NCI-H1417 (cell line): ENCODE results near the gene CTDSPL.
"Not testable (repeated sequence)": the region's sequence is repeated elsewhere in the genome, so short reads cannot be mapped to it uniquely, and the experiment has no call there.

Source experiments
- DNase-seq, 3 experiments: peaks; one replicate each; lab custom pipeline; 2025; lab: John Stamatoyannopoulos, UW

Gene CTDSPL

GRCh38 chr3:37968199-37968598 is 106.5 kb downstream of the CTDSPL start:
- DNase-seq: no peak

DNA sequence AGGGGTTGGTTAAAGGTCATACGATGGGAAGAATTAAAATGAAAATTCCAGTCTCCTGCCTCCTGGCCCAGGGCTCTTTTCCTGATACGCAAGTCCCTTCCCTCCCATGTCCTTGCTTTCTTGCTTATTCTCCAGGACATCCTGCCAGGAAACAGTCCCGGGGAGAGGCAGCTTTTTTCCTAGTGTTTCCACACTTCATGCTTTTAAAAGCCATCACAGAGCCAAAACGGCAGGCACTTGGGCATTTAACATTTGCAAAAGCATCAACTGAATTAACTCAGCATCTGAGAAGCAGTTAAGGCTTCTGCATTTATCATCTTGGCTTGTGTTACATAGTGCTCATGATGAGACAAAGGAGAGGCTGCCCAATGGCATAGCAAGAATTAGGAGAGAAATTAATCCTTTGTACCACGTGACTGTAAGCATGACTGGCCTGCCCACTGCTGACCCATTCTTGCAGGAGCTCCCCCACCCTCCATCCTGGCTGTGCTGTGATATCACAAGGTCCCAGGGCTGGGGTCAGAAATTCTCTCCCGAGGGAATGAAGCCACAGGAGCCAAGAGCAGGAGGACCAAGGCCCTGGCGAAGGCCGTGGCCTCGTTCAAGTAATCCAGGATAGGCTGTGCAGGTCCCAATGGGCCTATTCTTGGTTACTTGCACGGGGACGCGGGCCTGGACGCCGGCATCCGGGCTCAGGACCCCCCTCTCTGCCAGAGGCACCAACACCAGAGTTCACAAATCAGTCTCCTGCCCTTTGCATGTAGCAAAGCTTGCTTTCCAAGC is 107.3 kb downstream of the CTDSPL start:
- no peak for DNase-seq

DNA sequence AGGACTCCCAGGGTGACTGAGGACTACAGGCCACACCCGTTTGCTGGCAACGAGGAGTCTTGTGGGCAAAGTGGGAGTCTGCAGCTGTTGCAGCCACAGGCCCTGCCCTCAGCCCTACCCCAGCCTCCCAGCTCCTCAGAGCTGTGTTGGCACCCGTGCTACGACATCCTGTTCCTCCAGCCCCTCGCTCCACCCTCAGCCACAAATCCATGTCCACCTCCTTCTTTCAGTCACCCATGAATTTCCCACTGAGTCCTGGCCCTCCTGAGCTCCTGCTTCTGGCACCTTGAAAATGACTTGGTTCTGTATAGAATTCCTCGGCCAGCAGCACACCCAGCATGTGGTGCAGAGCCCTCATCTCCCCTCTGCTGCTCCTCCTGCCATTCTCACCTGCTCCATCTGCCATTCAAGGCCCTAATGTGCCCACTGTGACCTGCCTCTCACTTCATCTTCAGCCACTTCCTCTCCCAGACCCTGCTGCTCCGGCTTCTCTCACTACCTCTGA is 108.0 kb downstream of the CTDSPL start:
- DNase-seq: no peak

DNA sequence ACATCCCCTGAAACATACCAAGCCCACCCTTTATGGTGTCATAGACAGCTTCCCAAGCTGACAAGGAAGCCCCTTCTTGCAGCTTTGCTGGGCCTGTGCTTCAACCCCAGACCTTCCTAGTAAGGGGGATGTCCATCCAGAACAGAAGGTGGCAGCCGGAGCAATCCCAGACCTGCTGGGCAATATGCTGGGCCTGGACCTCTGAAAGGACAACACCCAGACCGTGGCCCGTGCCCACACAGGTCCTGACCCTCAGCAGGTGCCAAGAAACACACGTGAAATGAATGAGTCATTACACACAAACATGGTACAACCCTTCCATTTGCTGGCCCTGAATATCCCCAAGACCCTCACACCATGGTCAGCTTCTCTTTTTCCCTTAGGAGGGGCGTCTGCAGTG is 109.1 kb downstream of the CTDSPL start:
- no peak for DNase-seq

GRCh38 chr3:37971467-37971866 is 109.8 kb downstream of the CTDSPL start:
- DNase-seq: no peak

DNA sequence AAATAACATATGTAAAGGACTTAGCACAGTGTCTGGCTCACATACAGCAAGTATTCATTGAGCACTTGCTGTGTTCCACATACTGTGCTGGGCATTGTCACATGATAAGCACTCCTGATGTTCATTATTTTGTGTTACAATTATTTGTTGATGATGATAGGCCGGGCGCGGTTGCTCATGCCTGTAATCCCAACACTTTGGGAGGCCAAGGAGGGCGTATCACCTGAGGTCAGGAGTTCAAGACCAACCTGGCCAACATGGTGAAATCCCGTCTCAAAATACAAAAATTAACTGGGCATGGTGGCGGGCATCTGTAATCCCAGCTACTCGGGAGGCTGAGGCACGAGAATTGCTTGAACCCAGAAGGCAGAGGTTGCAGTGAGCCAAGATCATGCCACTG is 110.4 kb downstream of the CTDSPL start:
- not testable (repeated sequence) for DNase-seq

- no peak for DNase-seq
Observed at GRCh38 chr3:37973246-37974054, 111.8 kb downstream of the CTDSPL start.

DNA sequence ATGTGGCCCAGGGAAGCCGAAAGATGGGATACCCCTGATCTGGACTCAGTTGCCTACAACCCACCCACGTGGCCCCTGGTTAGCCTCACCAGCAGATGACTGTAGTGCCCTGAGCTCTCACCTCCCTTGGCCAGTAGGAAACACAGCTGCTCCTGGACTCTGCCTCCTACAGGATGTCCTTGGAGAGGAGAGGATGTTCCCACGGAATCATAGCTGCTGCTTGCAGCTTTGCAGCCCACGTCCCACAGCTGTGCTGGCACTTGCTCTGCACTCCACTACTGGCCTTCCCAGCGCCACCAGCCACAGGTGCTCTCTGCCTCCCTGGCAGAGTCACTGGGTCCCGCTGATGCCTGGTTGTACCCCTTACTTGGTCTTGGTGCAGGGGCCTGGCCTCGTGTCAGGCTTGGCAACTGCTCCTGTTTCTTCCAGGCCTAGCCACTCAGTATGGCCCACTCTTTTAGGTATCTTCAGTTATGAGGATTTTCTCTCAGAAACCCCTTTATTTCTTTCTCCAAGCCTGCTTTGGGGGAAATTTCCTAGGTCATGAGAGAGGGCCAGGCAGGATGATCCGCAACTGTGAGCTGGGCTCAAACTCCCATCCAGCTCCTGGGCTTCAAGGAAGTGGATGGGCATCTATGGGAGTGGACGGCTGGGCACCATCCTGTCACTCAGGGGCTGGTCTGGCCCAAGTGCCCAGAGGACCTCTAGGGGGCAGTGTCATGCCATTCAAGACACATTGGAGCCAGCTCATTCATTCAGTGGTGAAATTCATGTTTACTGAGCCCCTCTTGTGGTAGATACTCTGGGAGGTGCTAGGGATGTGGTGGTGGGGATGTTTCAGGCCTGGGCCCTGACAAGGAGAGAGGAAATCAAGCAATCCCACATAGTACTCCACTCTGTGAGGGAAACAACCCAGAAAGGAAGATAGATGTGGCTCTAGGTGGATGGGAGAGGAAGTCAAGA is 112.7 kb downstream of the CTDSPL start:
- DNase-seq: peak in 2 of 3 experiments; percentile 1 to 29

DNA sequence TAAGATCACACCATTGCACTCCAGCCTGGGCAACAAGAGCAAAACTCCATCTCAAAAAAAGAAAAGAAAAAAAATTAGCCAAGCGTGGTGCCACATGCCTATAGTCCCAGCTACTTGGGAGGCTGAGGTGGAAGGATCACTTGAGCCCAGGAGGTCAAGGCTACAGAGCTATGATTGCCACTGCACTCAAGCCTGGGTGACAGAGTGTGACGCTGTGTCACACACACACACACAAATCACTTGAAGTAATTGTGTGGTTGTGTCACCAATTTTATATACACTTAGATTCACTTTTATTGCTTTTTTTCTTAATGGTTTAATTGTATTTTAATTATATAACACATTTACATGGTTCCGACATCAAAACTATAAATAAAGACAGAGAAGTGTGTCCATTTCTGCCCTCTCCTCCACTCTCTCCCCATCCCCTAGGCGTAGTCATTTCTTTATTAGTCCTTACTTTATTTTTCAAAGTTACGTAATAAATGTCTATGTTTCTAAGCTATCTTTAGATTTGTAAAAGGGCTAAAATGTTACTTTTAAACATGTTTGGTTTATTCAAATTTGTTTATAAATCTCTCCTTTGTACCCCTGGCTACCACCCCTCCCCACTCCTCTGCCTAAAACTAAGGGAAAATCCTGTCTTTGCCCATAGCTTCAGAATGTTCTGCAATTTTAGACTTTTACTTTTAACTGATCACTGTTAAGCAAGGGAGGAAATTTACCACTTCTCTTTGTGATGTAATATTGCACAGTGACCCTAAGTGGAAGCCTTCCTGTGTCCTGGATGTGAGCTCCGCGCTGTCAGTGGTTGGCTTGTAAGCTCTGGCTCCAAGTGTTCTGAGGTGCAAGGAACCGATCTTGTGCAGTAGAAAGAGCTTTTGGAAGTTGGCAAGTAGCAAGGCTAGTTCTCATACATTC is 118.1 kb downstream of the CTDSPL start:
- no peak for DNase-seq

- no peak for DNase-seq
Observed at GRCh38 chr3:37980462-37981347, 119.0 kb downstream of the CTDSPL start.

GRCh38 chr3:37981348-37981664 is 119.6 kb downstream of the CTDSPL start:
- no peak for DNase-seq

DNA sequence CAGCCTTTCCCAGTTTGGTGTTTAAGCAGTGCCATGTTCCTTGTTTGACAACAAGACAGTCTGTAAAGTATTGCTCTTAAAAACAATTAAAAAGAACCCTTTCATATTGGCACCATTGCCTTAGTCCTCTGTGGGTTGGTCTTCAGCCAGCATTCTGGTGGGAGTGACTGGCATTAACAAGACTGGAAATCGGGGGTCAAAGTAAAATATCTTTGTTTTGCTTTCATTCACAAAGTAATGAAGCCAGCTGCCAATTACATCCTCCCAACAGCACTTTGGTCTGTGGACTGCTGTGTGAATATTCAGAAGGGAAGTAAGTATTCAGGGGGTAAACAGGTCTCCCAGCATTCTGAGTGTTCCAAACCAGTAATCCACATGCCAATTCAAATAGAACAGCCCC is 120.7 kb downstream of the CTDSPL start:
- DNase-seq: no peak

- DNase-seq: no peak
Observed at GRCh38 chr3:37984051-37984450, 122.4 kb downstream of the CTDSPL start.

GRCh38 chr3:37984596-37984995 is 122.9 kb downstream of the CTDSPL start:
- no peak for DNase-seq

- no peak for DNase-seq
Observed at GRCh38 chr3:37985637-37986320, 124.1 kb downstream of the CTDSPL start.

- peak in 2 of 3 experiments; percentile 3 to 8 for DNase-seq
Observed at GRCh38 chr3:37986479-37987314, 125.0 kb downstream of the CTDSPL start.

DNA sequence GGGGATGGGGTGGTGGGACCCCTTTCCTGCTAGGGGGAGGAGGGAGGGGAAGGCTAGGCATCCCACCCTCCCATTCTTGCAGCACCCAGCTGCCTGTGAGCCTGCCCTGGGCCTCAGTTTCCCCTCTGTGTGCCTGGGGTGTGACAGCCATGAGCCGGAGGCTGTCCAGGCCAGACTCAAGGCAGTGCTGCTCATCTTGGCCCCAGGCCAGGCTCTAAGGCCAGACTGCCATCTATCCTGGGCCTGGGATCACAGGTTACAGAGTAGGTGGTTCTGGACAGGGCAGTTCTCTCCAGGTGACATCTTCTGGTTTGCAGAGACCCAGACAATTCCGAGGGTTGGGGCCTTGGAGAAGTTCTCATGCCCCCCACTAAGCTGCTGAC is 125.6 kb downstream of the CTDSPL start:
- no peak for DNase-seq

DNA sequence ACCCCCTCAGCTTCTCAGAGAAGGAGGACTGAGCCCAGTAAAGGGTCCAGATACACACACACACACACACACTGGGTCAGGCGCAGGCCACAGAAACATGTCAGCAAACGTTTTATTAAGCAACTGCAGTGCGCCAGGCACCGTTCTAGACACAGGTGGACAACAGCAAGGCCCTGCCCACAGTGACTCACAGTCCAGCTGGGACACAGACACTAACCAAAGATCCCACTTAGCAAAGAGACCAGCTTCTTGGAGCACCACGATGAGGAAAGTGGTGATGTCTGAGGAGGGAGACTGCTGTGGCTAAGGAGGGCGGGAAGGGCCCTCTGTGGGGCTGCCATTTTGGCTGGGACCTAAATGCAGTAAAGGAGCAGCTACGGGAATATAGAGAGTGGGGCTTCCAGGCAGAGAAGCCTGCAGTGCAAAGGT is 126.1 kb downstream of the CTDSPL start:
- DNase-seq: no peak
